Prostate gland (tissue), 2 donors: ENCODE data around the gene TFPI. TPM values are rescaled to one million over a fixed set of nuclear protein-coding genes. Genes with fewer than 3 reads are reported as not detected.
A peak's percentile ranks its signal among the peaks of the same experiment; 100 is the strongest.
"Not testable (repeated sequence)": the region's sequence is repeated elsewhere in the genome, so short reads cannot be mapped to it uniquely, and the experiment has no call there.

ENCODE experiments used
- DNase-seq: peaks from one replicate; pipeline ENCODE4 v3.0.0-alpha.2; 2019; ENCODE audit warnings: low spot score
- H3K27ac ChIP-seq, 2 donors: fragments of 200-600 bp; sonication (generic); 2 replicates each; pipeline ENCODE4 v1.5.1; 2017 to 2019
- H3K27me3 ChIP-seq: fragments of 200-600 bp; sonication (generic); replicated peaks from 2 replicates; pipeline ENCODE4 v1.5.1; 2019; ENCODE audit not compliant: insufficient read depth
- H3K36me3 ChIP-seq, 2 donors: fragments of 200-600 bp; sonication (generic); 1 replicate in 1 of 2; 2 replicates in 1 of 2; pipeline versions ENCODE4 v1.5.1 to v1.8.1; 2017 to 2019
- H3K4me1 ChIP-seq: fragments of 200-600 bp; sonication (generic); replicated peaks from 2 replicates; pipeline ENCODE4 v1.5.1; 2019
- H3K4me3 ChIP-seq, 2 donors: fragments of 200-600 bp; sonication (generic); 2 replicates each; pipeline ENCODE4 v1.5.1; 2017 to 2019
- H3K9me3 ChIP-seq: fragments of 200-600 bp; sonication (generic); 2 replicates; pipeline ENCODE4 v1.5.1; 2017
- CTCF ChIP-seq, 4 experiments: fragments of 200-600 bp in 2 of 4; fragments of 450-650 bp in 2 of 4; sonication (generic) in 2 of 4; IDR thresholded peaks; 1 replicate in 3 of 4; 2 replicates in 1 of 4; pipeline ENCODE4 v1.5.1; 2016 to 2019; ENCODE audit warnings: antibody characterized with exemption in 4 of 4, mild to moderate bottlenecking in 2 of 4, moderate library complexity in 2 of 4
- POLR2A ChIP-seq: fragments of 450-650 bp; IDR thresholded peaks from one replicate; pipeline ENCODE4 v1.6.1; 2016; ENCODE audit warnings: antibody characterized with exemption, mild to moderate bottlenecking
- POLR2AphosphoS5 ChIP-seq: sonication (generic); formaldehyde crosslinking; IDR thresholded peaks from one replicate; pipeline ENCODE4 v1.6.1; 2017; ENCODE audit warnings: antibody characterized with exemption
- WGBS: methylation state at CpG from one replicate; pipeline ENCODE4 v1.1.5; 2018; 5-methylcytosine and 5-hydroxymethylcytosine counted together
- intact Hi-C: fragments of 100-400 bp; cut with DNase I; formaldehyde crosslinking; loops from one replicate; pipeline ENCODE4 v1.14.2; 2022
- total RNA-seq, 2 donors: library from RNA; depleted of rRNA; stranded (reverse); fragments of >200 nt; gene quantifications; one replicate each; pipeline ENCODE4 v1.1.0, GENCODE V29; 2016

The TFPI gene
- total RNA-seq, 2 donors from 2014 or later: 7.0 to 19.5 TPM

- 90% methylated on average over 16 of the region's 16 CpGs for WGBS
- H3K4me3 ChIP-seq: no peak overlapping the region
- H3K9me3 ChIP-seq: no peaks in the 10 kb centered on the region
- no peaks in the 10 kb centered on the region for H3K27me3 ChIP-seq
- no peaks in the 10 kb centered on the region for H3K36me3 ChIP-seq
- H3K4me1 ChIP-seq: no peaks in the 10 kb centered on the region
- TF ChIP-seq POLR2AphosphoS5 (no peak), CTCF (IDR thresholded peaks at IDR 0.05) (no peak), POLR2A (no peak)
- intact Hi-C loops: no loop called here
- no peak overlapping the region for H3K27ac ChIP-seq
- no peak for DNase-seq
Measured at GRCh38 chr2:187544371-187545080, 9.7 kb downstream of the TFPI start.

DNA sequence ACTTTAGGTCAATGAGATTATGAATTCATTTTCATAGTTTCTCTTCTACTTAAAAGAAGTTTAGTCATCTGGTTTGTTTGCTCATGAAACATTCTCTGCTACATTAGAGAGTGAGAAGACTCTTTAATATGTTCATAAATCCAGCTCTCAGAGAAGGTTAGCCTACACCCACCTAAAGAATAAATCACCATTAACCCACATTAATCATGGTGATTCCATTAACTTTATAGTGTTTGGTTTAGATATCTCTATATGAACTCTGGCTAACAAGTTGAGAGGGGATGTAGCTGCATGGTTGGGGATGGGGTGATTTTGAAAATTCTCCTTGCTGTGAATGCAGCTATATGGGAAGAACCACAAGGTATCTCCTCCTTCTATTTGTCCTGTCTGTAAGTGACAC, 10.7 kb downstream of the TFPI start:
- TF ChIP-seq POLR2AphosphoS5 (no peak), CTCF (IDR thresholded peaks at IDR 0.05) (no peak), POLR2A (no peak)
- Histone ChIP-seq H3K9me3 (no peaks in the 10 kb centered on the region), H3K4me3 (no peak overlapping the region), H3K36me3 (no peaks in the 10 kb centered on the region), H3K27ac (no peak overlapping the region), H3K27me3 (no peaks in the 10 kb centered on the region), H3K4me1 (no peaks in the 10 kb centered on the region)
- intact Hi-C loops: no loop called here
- DNase-seq: no peak

- intact Hi-C loops: no loop called here
- Histone ChIP-seq H3K4me3 (no peak overlapping the region), H3K27ac (peak overlapping the region in 1 of 2 donors; percentile 40)
Measured at GRCh38 chr2:187542123-187542522, 12.1 kb downstream of the TFPI start.

GRCh38 chr2:187541086-187542085, 12.8 kb downstream of the TFPI start:
- no peak for DNase-seq
- WGBS: 29% methylated on average over 7 of the region's 7 CpGs
- Histone ChIP-seq H3K4me3 (no peak overlapping the region), H3K4me1 (no peaks in the 10 kb centered on the region), H3K27me3 (no peaks in the 10 kb centered on the region), H3K36me3 (no peaks in the 10 kb centered on the region), H3K9me3 (no peaks in the 10 kb centered on the region), H3K27ac (peak overlapping the region in 1 of 2 donors; percentile 40)
- intact Hi-C loops: no loop called here
- TF ChIP-seq POLR2A (no peak), CTCF (IDR thresholded peaks at IDR 0.05) (no peak), POLR2AphosphoS5 (peak; percentile 43)

More at GRCh38 chr2:187542123-187542522, 12.1 kb downstream of the TFPI start:
- Histone ChIP-seq H3K4me1 (no peaks in the 10 kb centered on the region), H3K36me3 (no peaks in the 10 kb centered on the region), H3K9me3 (no peaks in the 10 kb centered on the region), H3K27me3 (no peaks in the 10 kb centered on the region)
- no peak for DNase-seq
- no peak for TF ChIP-seq POLR2AphosphoS5
- WGBS: 84% methylated on average over 2 of the region's 2 CpGs

GRCh38 chr2:187538222-187538621, 16.0 kb downstream of the TFPI start:
- H3K27me3 ChIP-seq, H3K4me1 ChIP-seq, H3K27ac ChIP-seq, DNase-seq, H3K4me3 ChIP-seq, H3K36me3 ChIP-seq, H3K9me3 ChIP-seq, intact Hi-C loops: not testable (repeated sequence)
- 92% methylated on average over 2 of the region's 2 CpGs for WGBS

GRCh38 chr2:187535381-187535780, 18.9 kb downstream of the TFPI start:
- DNase-seq, H3K4me3 ChIP-seq, H3K27me3 ChIP-seq, intact Hi-C loops, H3K27ac ChIP-seq, H3K4me1 ChIP-seq, H3K9me3 ChIP-seq, H3K36me3 ChIP-seq: not testable (repeated sequence)
- 81% methylated on average over 1 of the region's 1 CpG for WGBS
